PC-9 (cell line): ENCODE data around the gene GUCA1A.

Experiments
- CTCF ChIP-seq: fragments of 200-600 bp; sonication (generic); conservative IDR thresholded peaks from 2 replicates; pipeline ENCODE4 v1.6.1; 2017; ENCODE audit warnings: mixed run types, antibody characterized with exemption, mild to moderate bottlenecking, moderate library complexity
- EZH2 ChIP-seq: fragments of 200-600 bp; sonication (generic); IDR thresholded peaks from 2 replicates; pipeline ENCODE4 v1.8.0; 2017; ENCODE audit warnings: antibody characterized with exemption, low read depth

- TF ChIP-seq CTCF: no peak
- TF ChIP-seq EZH2: no peak
These were observed 25.1 kb upstream of the GUCA1A start for GRCh38 chr6:42148058-42148457.
